Erythroblast (primary cell): ENCODE results near the gene CCDC85A.

Source experiments
- GATA1 ChIP-seq: IDR thresholded peaks from 2 replicates; pipeline ENCODE4 v1.6.1; 2011; ENCODE audit warnings: low read depth, mild to moderate bottlenecking, control low read depth, low read length, moderate library complexity
- POLR2A ChIP-seq: IDR thresholded peaks from 2 replicates; pipeline ENCODE4 v1.6.1; 2011; ENCODE audit warnings: mild to moderate bottlenecking, low read length

GRCh38 chr2:56169521-56169920, 14.3 kb upstream of the CCDC85A start:
- TF ChIP-seq POLR2A (no peak), GATA1 (no peak)
